Ishikawa (cell line): ENCODE measurements around the gene SRPK2.

Experiments
- CEBPB ChIP-seq: IDR thresholded peaks from 2 replicates; pipeline ENCODE4 v1.6.1; 2012
- CREB1 ChIP-seq: IDR thresholded peaks from 2 replicates; pipeline ENCODE4 v1.6.1; 2012; ENCODE audit warnings: low read depth
- EGR1 ChIP-seq: IDR thresholded peaks from 2 replicates; pipeline ENCODE4 v1.6.1; 2012
- EP300 ChIP-seq: IDR thresholded peaks from 2 replicates; pipeline ENCODE4 v1.6.1; 2012; ENCODE audit warnings: borderline replicate concordance
- FOXM1 ChIP-seq: IDR thresholded peaks from 2 replicates; pipeline ENCODE4 v1.6.1; 2012; ENCODE audit warnings: low read depth, borderline replicate concordance
- NFIC ChIP-seq: IDR thresholded peaks from 2 replicates; pipeline ENCODE4 v1.6.1; 2012
- RAD21 ChIP-seq: IDR thresholded peaks from 2 replicates; pipeline ENCODE4 v1.6.1; 2012; ENCODE audit warnings: low read depth
- REST ChIP-seq: IDR thresholded peaks from 2 replicates; pipeline ENCODE4 v1.6.1; 2012; ENCODE audit warnings: low read depth, mild to moderate bottlenecking
- TAF1 ChIP-seq: IDR thresholded peaks from 2 replicates; pipeline ENCODE4 v1.6.1; 2012; ENCODE audit warnings: low read depth, mild to moderate bottlenecking
- TCF12 ChIP-seq: IDR thresholded peaks from 2 replicates; pipeline ENCODE4 v1.6.1; 2012; ENCODE audit warnings: low read depth
- TEAD4 ChIP-seq: IDR thresholded peaks from 2 replicates; pipeline ENCODE4 v1.6.1; 2012
- USF1 ChIP-seq: IDR thresholded peaks from 2 replicates; pipeline ENCODE4 v1.6.1; 2012
- YY1 ChIP-seq: IDR thresholded peaks from 2 replicates; pipeline ENCODE4 v1.6.1; 2012; ENCODE audit warnings: low read depth
- ZBTB7A ChIP-seq: IDR thresholded peaks from 2 replicates; pipeline ENCODE4 v1.6.1; 2012; ENCODE audit warnings: low read depth
- TF ChIP-seq, protein P1 (sequence below): IDR thresholded peaks from 2 replicates; pipeline ENCODE4 v1.6.1; 2012

SRPK2 gene

GRCh38 chr7:105267244-105267643 lies 121.5 kb downstream of the SRPK2 start:
- TF ChIP-seq CREB1 (no peak), TCF12 (no peak), USF1 (no peak), TAF1 (no peak), YY1 (no peak), ZBTB7A (no peak), TEAD4 (no peak), EGR1 (no peak), NFIC (no peak), REST (no peak), FOXM1 (no peak), RAD21 (no peak), CEBPB (no peak), EP300 (no peak)
- TF ChIP-seq, protein P1, sequence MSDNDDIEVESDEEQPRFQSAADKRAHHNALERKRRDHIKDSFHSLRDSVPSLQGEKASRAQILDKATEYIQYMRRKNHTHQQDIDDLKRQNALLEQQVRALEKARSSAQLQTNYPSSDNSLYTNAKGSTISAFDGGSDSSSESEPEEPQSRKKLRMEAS = no peak

DNA sequence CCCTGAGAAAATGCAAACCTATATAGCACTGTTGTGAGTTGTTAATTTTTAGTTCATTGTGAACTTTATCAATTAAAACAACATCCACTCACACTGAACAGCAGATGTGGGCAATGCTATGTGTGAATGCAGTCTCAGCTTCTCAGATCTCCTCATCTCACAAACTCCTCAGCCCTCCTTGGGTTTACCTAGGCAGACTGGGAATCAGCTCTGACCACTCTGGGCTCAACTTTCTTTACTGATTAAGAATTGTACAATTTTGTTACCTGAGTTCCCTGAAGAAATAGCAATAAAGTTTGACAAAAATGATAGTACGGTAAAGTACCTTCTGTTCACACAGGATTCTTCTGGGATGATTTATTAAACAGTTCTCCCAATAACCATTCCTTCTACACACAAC lies 124.0 kb downstream of the SRPK2 start:
- no peak for TF ChIP-seq CEBPB
- no peak for TF ChIP-seq TEAD4
- no peak for TF ChIP-seq REST
- no peak for TF ChIP-seq FOXM1
- TF ChIP-seq, protein P1 = no peak
- no peak for TF ChIP-seq YY1
- TF ChIP-seq ZBTB7A = no peak
- TF ChIP-seq TCF12 = no peak
- TF ChIP-seq EGR1 = no peak
- no peak for TF ChIP-seq NFIC
- TF ChIP-seq EP300 = no peak
- no peak for TF ChIP-seq CREB1
- no peak for TF ChIP-seq TAF1
- no peak for TF ChIP-seq RAD21
- no peak for TF ChIP-seq USF1

DNA sequence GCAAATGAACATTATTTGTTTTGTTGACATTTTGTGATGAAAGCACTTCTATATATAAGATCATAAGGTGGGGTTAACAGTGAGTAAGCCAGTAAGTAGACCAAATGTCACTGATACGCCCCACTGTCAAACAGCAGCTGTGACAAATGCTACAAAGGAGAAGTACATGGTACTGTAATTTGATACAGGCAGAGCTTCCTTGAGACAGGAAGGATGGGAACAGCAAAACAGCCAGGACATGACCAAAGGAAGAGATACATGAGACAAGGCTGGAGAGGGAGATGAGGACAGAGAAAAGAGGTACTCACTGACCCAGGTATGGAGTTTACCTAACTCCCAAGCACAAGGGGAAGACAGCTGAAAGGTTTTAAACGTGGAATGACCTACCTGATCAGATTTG lies 127.0 kb downstream of the SRPK2 start:
- no peak for TF ChIP-seq REST
- no peak for TF ChIP-seq ZBTB7A
- TF ChIP-seq EGR1 = no peak
- TF ChIP-seq, protein P1 = no peak
- no peak for TF ChIP-seq CEBPB
- TF ChIP-seq CREB1 = no peak
- no peak for TF ChIP-seq EP300
- no peak for TF ChIP-seq RAD21
- no peak for TF ChIP-seq FOXM1

- TF ChIP-seq FOXM1 = no peak
- TF ChIP-seq EP300 = no peak
- TF ChIP-seq CREB1 = no peak
- no peak for TF ChIP-seq NFIC
- TF ChIP-seq TAF1 = no peak
- TF ChIP-seq YY1 = no peak
- TF ChIP-seq EGR1 = no peak
- TF ChIP-seq REST = no peak
- TF ChIP-seq CEBPB = no peak
- TF ChIP-seq TCF12 = no peak
- TF ChIP-seq RAD21 = no peak
- TF ChIP-seq, protein P1 = no peak
- no peak for TF ChIP-seq TEAD4
- TF ChIP-seq USF1 = no peak
- TF ChIP-seq ZBTB7A = no peak
Observed at GRCh38 chr7:105257338-105257737, 131.4 kb downstream of the SRPK2 start.
